Retina (tissue), 1 donor: ENCODE measurements around the gene YY1AP1.
"Not testable (repeated sequence)": the region's sequence is repeated elsewhere in the genome, so short reads cannot be mapped to it uniquely, and the experiment has no call there.

Experiments used
- DNase-seq: peaks from one replicate; pipeline ENCODE4 v3.0.0-alpha.2; 2016

YY1AP1 gene

DNA sequence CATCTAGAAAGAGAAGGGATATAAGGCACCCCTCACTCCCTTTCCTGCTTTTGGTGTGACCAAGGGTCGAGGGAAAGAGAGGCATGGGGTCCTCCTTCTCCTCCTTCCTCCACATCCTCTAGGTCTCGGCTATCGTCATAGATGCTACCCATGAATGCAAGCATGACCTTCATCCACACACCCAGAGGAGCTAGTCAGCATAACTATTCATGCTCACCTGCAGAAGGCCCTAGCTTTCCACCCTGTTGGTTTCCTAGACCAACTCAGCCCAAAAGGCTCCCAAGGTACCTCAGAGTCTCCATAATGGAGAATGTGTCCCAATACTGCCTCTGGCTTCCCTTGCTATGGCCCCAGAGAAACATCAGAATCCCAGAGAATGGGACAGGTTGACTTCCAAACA lies 45.3 kb downstream of the YY1AP1 start:
- DNase-seq = no peak

DNA sequence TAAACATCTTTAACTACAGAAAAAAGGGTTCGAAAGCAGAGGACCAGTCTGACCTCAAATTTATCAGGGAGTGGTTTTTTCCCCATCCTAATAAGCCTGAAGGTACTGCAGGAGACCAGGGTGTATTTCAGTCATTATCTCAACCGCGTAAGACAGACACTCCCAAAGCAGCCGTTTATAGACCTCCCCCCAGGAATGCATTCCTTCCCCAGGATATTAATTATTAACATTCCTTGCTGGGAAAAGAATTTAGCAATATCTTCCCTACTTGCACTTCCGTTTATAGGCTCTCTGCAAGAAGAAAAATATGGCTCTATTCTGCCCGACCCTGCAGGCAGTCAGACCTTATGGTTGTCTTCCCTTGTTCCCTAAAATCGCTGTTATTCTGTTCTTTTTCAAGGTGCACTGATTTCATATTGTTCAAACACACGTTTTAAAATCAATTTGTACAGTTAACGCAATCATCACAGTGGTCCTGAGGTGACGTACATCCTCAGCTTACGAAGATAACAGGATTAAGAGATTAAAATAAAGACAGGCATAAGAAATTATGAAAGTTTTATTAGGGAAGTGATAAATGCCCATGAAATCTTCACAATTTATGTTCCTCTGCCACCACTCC lies 45.9 kb downstream of the YY1AP1 start:
- DNase-seq = not testable (repeated sequence)

DNA sequence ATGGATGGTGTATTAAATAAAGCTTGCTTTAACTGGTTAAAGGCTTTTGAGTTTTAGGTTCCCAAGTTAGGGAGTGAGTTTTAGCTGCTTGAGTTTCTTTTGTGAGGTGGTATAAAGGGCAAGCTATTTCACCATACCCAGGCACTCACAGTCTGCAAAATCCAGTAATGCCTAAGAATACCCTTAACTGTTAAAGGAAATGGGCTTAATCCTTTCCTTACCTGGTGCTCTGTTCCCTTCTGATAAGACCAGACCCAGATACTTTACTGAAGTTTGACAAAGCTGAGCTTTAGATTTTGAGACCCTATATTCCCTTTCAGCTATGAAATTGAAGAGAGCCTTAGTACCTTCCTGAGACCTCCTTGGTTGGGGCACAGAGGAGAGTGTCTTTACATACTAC lies 48.2 kb downstream of the YY1AP1 start:
- no peak for DNase-seq

DNA sequence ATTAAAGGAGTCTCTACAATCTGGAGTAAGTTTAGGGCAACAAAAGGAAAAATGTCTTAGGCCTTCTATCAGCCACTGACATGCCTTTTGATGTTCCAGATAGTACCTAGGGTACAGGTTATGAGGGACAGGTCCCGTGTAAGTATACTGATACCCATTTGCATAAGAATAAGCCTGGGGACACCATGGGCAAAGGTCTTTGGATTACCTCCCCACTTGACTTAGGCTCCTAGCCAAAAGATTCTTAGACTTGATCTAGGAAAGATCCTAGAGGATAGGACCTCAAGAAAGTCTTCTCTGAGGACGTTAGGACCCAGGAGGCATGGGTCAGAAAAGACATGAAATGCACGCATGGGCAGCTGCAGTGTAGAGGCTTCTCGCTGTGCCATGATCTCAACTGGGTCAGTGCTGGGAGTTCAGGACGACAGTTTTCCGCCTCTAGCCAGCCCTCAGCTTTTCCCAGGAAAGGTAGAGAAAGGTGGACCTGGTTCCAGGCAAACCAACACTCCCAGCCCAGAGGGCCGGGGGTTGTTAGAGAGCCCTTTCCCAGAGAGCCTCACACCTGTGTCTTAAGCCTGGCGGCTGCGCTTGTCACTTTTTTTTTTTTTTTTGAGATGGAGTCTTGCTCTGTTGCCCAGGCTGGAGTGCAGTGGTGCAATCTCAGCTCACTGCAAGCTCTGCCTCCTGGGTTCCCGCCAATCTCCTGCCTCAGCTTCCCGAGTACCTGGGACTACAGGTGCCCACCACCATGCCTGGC lies 52.0 kb downstream of the YY1AP1 start:
- DNase-seq = no peak

DNA sequence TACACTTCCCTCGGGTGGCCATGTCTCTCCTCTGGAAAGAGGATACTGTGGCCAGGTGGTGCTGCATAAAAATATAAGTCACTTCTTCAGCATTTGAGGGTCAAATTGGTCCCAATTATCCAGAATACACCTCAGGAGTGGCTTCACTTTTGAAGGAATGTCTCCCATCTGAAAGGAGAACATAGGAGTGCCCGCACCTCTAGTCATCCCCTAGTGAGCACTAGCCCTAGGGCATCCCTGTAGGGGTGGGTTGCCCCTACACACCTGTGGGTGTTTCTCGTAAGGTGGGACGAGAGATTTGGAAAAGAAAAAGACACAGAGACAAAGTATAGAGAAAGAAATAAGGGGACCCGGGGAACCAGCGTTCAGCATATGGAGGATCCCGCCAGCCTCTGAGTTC lies 62.1 kb downstream of the YY1AP1 start:
- not testable (repeated sequence) for DNase-seq

DNA sequence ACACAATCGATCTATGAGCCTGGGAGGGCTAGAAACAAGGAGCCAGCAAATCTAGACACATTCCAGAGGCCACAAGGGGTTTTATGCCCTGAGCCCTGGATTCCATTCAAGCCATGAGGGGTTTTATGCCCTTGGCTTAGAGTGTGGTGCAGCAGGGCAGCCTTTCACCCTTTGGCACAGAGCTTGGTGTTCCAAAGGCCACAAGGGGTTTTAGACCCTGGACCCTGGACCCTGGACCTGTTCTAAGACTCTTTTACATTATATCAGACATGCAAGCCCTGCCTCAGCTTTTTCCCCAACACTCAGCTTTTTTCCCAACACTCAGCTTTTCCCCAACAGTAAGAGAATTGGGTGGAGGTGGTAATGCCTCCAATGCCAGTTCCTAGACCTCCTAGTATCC lies 65.2 kb downstream of the YY1AP1 start:
- DNase-seq = no peak

DNA sequence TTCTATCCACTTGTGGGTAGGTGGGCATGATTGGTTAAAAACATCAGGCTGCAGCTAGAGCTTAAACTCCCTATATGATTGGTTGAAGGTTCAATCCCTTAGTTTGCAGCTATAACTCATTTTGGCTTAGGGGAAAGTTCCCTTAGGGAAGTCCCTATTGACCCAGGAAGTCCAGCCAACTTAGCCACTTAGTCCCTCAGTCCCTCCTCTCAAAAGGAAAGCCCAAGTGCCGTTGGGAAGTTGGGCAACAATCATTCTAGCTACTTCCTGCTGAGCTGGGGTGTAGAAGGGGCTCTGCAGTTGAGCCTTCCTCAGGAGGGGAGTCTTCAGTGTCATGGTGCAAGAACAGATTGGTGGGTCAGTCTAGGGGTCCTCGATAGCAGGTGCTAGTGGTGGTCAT lies 66.4 kb downstream of the YY1AP1 start:
- no peak for DNase-seq

DNA sequence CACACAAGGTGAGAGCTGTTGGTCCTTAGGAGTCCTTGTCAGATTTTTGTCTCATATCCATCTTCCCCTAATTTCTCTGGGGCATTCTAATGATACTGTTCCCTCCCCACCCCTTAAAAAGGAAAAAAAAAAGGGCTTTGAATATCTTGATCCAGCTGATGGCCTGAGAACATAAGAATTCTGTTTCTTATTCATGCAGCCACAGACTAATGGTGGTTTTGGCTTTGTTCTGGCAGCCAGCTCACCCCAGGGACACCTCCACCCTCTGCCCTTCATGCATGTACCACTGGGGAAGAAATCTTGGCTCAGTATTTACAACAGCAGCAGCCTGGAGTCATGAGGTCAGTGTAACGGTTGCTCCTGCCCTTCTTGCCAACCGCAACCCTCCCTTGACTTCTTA lies 75.3 kb downstream of the YY1AP1 start:
- DNase-seq = not testable (repeated sequence)

DNA sequence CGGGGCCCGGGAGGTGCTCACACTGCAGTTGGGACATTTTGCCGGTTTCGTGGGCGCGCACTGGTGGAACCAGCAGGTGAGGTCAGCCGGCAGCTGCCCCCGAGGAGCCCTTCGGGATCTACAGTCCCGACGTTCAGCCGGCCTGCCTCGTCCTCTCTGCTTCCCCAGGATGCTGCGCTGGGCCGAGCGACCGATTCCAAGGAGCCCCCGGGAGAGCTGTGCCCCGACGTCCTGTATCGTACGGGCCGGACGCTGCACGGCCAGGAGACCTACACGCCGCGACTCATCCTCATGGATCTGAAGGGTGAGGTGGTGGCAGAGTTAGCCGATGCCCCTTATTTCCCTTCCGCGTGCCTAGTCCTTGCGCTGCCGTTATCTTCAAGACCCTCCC lies 78.3 kb downstream of the YY1AP1 start:
- DNase-seq = not testable (repeated sequence)

DNA sequence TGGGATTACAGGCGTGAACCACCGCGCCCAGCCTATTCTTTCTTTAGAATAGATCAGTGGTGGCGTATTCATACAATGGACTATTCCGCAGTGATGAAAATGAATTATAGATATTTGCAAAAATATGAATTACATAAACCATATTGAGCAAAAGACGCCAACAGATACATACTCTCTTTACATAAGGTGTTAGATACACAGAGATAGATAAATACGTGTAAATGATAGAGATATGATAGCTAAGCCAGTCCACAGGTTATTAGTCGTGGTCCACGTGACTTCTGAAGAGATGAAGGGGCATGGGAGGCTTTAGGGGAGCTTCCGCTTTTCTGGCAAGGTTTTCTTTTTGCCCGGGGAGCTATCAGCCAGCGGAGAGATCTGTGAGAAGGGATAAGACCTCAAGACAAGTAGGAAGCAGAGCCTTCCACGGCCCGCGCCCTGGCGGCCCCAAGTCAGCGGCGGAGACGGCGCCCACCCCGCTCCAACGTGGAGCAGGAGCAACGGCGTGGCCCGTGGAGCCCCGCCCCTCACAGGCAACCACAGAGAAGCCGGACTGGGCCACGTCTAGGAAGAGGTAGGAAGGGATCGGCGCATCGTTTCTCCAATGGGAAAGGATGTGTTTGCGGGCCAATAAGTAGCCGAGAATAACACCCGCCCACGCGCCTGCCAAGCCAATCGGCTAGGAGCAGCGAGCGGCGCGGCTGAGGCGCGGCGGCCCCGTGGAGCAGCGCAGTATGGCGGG lies 78.9 kb downstream of the YY1AP1 start, which contains the start of gene MSTO1:
MSTO1 (plus strand) TSS at position 704 of the 742 bp plus-strand sequence; CDS start at position 735, 31 bp downstream.
- peak; percentile 96 for DNase-seq
